GM18511 (cell line): ENCODE results near the gene NT5C.
A peak's percentile ranks its signal among the peaks of the same experiment; 100 is the strongest.
"Not testable (repeated sequence)": the region's sequence is repeated elsewhere in the genome, so short reads cannot be mapped to it uniquely, and the experiment has no call there.

Source experiments
- ATAC-seq: cut with Tn5 transposase; IDR thresholded peaks from one replicate; pipeline ENCODE4 v1.9.1; 2021; ENCODE audit warnings: mild to moderate bottlenecking, moderate library complexity; ENCODE audit not compliant: unreplicated experiment

The NT5C gene

DNA sequence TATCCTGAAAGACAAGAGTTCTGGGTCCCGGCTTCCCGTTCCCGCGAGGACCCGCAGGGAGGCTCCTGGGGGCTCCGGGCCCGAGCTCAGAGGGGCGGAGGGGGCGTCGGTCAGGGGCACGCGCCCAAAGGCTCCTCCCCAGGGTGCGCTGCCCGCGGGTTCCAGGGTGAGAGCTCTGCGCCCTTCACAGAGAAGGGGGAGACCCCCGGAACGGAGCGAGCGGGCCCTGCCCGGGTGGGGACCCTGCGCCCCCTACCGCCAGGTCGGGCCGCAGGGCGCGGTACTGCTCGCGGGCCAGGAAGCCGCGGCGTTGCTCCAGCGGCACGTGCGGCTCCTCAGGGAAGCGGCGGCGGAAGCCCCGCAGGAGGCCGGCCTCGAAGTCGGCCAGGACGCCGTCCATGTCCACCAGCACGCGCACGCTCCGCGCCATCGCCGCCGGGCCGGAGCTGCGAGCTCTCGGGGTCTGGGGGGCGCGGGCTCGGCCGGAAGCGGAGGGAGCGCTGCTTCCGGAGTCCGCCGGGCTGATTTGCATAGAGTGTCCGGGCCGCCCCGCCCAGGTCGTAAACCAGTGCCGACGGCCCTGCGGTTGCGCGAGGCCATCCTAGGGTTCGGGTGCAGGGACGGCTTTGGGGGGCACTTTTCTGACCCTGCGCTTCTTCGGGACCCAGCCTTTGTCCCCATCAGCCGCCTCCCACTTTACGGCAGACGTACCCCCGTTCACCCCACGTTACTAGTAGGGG is at the start of gene NT5C:
TSS of gene NT5C (minus strand) at position 465 of the 740 bp plus-strand sequence. CDS start at position 430, 35 bp downstream.
- ATAC-seq, result peak; percentile 82

DNA sequence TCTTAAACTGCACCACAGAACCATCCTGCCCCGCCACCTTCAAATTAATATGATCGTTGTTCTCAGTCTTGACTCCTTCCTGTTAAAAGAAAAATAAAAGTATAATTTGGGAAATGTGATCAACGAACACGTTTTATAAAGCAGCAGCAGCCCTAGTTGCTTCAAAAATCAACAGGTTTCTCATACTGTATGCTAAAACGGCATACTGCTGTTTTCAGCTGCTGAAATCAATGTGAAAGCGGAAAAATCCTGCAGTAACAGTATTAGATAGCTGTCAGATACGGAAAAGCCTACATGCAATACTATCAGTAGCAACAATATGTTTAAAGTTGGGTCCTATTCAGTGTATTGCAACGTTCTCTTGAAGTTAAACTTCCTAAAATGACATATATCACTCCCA is 49.6 kb upstream of the NT5C start:
- ATAC-seq, result no peak

DNA sequence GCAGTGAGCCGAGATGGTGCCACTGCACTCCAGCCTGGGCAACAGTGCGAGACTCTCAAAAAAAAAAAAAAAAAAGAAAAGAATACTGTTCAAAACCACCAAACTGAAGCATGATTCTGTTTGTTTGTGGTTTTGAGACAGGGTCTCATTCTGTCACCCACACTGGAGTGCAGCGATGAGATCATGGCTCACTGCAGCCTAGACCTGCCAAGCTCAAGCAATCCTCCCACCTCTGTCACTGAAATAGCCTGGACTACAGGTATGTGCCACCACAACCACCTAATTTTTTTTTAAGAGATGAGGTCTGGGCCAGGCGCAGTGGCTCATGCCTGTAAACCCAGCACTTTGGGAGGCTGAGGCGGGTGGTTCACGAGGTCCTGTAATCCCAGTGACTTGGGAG is 46.9 kb upstream of the NT5C start:
- ATAC-seq, result no peak

DNA sequence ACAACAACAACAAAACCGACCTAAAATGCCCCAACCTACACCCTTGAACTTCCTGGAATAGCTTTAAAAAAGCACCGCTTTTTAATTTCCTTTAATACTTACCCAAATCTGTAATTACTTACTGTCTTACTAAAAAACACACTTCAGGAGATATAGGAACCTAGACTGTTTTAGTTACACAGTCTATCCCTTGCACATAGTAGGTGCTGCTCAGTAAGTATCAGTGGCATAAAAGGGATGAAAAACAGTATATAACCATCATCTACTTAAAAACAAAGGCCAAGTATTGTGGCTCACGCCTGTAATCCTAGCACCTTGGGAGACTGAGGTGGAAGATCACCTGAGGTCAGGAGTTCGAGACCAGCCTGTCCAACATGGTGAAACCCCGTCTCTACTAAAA is 45.1 kb upstream of the NT5C start:
- ATAC-seq, result no peak

DNA sequence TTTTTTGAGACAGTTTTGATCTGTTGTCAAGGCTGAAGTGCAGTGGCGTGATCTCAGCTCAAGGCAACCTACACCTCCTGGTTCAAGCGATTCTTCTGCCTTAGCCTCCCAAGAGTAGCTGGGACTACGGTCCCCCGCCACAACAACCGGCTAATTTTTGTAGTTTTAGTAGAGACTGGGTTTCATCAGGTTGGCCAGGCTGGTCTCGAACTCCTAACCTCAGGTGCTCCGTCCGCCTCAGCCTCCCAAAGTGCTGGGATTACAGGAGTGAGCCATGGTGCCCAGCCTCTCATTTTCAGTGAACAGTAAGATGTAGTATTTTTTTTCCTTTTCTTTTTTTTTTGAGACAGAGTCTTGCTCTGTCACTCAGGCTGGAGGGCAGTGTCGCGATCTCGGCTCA is 43.5 kb upstream of the NT5C start:
- ATAC-seq, result no peak

GRCh38 chr17:75173526-75173925 is 42.0 kb upstream of the NT5C start:
- ATAC-seq, result no peak

- ATAC-seq, result no peak
Measured at GRCh38 chr17:75168998-75169397, 37.5 kb upstream of the NT5C start.

DNA sequence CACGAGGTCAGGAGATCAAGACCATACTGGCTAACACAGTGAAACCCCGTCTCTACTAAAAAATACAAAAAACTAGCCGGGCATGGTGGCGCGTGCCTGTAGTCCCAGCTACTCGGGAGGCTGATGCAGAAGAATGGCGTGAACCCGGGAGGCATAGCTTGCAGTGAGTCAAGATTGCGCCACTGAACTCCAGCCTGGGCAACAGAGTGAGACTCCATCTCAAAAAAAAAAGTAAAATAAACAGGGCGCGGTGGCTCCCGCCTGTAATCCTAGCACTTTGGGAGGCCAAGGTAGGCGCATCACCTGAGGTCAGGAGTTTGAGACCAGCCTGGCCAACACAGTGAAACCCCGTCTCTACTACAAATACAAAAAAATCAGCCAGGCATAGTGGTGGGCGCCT is 33.1 kb upstream of the NT5C start:
- ATAC-seq, result not testable (repeated sequence)

DNA sequence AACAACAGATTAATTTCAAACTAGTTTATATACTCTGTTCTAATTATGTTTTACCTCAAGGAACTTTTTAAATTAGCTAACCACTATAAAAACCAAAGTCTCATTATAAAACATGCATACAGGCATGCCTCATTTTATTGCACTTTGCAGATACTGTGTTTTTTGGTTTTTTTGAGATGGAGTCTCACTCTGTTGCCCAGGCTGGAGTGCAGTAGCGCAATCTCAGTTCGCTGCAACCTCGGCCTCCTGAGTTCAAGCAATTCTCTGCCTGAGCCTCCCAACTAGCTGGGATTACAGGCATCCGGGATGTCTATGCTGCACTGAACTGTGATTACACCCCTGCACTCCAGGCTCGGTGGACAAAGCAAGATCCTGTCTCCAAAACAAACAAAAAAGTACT is 31.5 kb upstream of the NT5C start:
- no peak for ATAC-seq

DNA sequence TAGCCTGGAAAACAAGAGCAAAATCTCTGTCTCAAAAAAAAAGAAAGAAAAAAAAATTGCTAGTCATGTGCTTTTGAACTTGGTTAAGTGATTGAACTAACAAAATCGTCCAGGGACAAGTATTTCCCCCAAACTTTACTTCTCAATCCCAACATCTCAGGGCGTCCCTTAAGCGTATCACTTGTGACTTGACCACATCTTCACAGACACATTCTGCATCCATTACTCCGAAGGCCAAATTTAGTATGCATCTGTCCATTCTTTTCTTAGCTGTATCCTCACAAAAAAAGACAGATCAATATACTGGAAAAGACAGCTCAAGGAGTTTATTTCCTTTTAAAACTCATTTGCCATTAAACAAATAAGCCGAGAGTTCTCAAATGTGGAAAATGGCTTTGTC is 28.7 kb upstream of the NT5C start:
- ATAC-seq, result no peak

- ATAC-seq, result no peak
Measured at GRCh38 chr17:75159196-75160031, 27.9 kb upstream of the NT5C start.

- ATAC-seq, result not testable (repeated sequence)
Measured at GRCh38 chr17:75158480-75158879, 26.9 kb upstream of the NT5C start.

DNA sequence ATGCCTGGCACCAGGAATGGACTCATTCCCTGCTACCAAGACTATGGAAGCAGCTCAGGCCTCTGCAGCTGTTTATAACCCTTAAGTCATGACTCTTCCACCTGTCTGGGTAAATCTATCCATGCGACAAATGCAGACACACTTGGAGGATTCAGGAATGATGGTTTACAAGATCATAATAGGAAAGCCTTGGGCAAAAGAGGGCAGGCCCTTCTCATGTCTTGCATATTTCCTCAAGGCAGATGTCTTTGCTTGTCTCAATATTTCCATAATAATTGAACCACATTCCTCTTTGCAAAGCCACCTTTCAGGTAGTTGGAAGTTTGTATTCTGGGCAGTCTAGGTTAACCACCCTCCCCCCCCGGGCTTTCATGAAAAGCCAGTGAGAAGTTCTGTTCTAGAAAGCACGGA is 23.7 kb upstream of the NT5C start:
- ATAC-seq, result no peak

- ATAC-seq, result peak; percentile 96
Measured at GRCh38 chr17:75154195-75155106, 22.9 kb upstream of the NT5C start, which contains the start of gene JPT1. TSS of gene JPT1 (minus strand) at chr17:75154512. CDS start at chr17:75154397, 115 bp downstream.

GRCh38 chr17:75153780-75154194 is 22.2 kb upstream of the NT5C start:
- ATAC-seq, result peak; percentile 21

DNA sequence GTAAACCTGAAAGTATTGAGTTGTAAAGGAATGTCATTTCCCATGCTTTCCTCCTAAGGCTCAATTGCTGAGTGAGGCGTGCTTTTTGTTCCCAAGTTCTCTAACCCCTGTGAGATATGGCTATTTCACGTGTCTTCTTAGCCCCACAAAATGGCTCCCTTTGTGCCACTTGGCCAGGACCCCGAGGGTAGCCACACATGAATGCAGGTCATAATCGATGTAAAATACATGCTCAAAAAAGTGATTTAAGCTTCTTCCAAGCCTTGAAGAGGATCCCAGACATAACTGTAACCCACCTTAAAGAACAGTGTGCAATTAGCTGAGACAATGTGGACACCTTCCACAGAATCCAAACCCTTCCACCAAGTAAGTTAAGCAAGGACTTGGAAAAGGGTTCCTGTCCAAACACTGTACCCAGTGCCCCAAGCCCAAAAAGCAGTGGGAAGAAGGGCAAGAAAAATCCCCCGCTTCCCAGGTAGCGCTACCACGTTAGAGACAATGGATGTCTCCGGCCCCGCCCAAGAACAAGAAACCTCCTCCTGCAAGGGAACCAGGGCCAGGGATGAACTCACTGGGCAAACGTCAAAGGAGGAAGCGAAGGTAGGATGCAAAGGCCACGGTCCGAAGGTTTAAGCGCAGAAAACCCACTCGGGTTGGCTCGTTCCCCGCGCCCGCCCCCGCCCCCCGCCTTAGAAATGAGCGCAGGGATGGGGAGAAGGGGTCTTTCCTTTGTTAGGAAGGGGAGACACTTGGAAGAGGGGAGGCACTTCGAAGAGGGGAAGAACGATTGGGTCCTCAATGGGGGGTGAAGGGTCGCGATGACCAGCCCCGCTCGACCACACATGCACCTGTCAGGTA is 21.6 kb upstream of the NT5C start:
- ATAC-seq, result no peak

DNA sequence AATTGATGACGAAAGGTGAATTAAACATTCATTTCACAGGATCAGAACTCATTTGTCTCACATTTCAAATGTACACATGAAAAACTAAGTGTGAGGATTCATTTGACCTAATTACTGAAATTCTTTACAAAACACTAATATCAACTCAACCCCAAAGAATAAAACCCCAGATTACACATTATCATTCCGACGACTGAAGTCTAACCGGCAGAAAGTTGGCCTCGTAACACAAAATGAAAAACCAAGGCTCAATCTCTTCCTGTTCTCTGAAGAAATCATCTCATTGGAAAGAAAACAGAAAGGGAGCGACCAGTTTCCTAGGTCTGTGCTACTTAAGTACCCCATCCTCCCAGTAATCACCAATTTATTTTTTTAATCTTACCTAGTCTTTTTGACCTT is 21.0 kb upstream of the NT5C start:
- ATAC-seq, result no peak

GRCh38 chr17:75151930-75152329 is 20.4 kb upstream of the NT5C start:
- ATAC-seq, result no peak

DNA sequence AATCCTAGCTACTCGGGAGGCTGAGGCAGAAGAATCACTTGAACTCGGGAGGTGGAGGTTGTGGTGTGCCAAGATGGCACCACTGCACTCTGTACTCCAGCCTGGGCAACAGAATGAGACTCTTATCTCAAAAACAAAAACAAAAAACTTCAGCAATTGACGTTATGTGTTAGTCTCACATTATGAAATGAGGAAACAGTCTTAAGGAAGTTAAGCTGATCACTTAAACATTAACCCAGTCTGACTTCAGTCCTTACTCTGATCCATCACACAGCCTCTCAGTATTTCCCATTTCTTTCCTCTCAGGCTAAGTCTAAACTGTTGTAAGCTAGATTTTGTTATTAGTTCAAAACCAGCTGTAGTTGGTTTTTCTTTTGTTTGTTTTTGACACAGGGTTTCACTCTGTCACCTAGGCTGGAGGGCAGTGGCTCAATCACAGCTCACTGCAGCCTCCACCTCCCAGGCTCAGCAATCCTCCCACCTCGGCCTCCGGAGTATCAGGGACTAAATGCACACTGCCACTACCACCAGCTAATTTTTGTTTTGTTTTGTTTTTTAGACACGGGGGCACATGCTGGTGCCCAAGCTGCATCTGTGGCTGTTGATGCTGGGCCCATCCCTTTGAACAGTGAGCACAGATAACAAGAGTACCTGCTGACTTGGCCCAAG is 16.5 kb upstream of the NT5C start:
- no peak for ATAC-seq

DNA sequence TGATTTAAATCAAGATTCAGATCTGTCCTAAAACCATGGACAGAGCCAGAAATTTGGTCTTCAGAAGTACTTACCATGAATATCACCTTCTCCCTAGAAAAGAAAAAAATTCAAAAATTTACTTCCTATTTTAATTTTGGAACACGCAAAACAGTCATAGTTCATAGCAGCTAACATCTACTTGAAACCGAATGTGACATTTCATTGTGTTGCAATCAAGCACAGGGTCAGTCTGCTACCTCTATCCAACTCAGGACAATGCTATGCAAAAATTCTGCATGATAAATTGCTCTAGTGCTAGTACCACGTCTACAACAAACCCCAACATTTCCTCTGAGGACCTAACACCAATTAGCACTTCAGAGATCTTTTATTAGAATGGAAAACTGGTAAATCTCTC is 15.1 kb upstream of the NT5C start:
- ATAC-seq, result no peak
